ENCODE data around the gene DNAJC5. TPM values are rescaled to one million over a fixed set of nuclear protein-coding genes. Genes with fewer than 3 reads are reported as not detected.
A peak's percentile ranks its signal among the peaks of the same experiment; 100 is the strongest.

The DNAJC5 gene
- total RNA-seq, 2 donors from 2014 or later: 44.4 to 66.6 TPM

DNA sequence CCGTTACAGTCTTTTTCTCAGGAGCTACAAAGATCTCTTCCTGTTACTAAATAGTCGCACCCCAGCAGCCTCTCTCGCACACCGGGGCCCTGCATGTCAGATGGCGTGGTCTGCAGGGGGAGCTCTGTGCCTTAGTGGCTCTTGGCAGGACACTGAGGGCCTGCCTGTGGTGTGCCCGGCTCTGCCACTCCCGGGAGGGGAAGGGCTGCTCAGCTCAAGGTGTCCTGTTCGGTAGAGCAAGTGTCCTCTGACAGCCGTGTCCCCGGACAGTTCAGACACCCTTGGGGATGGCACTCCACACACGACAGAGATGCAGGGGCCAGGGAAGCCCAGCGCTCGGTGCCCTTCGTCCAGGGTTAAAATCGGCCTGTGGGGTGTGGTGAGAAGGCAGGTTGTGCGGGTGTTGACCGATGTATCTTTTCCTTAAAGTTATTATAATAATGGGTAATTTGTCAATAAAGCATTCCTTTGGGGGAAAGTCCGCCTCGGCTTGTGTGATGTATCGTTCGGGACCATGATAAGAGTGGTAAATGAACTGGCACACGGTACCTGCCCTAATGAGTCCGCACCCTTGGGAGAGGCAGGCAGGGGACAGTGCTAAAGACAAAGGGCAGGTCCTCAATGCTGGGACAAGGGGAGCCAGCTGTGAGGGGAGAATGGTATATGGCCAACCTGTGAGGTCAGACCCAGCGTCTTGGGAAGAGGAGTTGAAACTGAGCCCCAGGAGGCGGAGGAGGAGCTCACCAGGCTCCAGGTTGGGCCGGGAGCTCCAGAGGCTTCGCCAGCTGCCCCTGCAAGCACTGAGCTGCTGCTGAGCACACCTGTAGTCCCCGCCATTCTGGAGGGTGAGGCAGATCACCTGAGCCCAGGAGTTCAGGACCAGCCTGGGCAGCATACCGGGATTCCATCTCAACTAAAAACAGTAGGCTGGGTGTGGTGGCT, 3.6 kb upstream of the DNAJC5 start:
- H3K27me3 ChIP-seq (replicated peaks; ENCODE audit: insufficient read depth): no peaks in the 10 kb centered on the region
- no peaks in the 10 kb centered on the region for H3K36me3 ChIP-seq
- WGBS: 86% methylated on average over 29 of the region's 29 CpGs
- no peak for DNase-seq (ENCODE audit: low spot score)
- peaks cover 19% of the 10 kb centered on the region for H3K4me1 ChIP-seq (replicated peaks)
- peak overlapping the region in 1 of 2 donors; percentile 87 for H3K27ac ChIP-seq
- H3K4me3 ChIP-seq: no peak overlapping the region
- no peaks in the 10 kb centered on the region for H3K9me3 ChIP-seq
- no peak for TF ChIP-seq POLR2A (IDR thresholded peaks at IDR 0.05)
- TF ChIP-seq, protein P1, sequence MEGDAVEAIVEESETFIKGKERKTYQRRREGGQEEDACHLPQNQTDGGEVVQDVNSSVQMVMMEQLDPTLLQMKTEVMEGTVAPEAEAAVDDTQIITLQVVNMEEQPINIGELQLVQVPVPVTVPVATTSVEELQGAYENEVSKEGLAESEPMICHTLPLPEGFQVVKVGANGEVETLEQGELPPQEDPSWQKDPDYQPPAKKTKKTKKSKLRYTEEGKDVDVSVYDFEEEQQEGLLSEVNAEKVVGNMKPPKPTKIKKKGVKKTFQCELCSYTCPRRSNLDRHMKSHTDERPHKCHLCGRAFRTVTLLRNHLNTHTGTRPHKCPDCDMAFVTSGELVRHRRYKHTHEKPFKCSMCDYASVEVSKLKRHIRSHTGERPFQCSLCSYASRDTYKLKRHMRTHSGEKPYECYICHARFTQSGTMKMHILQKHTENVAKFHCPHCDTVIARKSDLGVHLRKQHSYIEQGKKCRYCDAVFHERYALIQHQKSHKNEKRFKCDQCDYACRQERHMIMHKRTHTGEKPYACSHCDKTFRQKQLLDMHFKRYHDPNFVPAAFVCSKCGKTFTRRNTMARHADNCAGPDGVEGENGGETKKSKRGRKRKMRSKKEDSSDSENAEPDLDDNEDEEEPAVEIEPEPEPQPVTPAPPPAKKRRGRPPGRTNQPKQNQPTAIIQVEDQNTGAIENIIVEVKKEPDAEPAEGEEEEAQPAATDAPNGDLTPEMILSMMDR (IDR thresholded peaks at IDR 0.05): no peak
- TF ChIP-seq POLR2AphosphoS5 (IDR thresholded peaks at IDR 0.05): no peak
- intact Hi-C loops (cut with DNase I): loop anchor here (10.0 kb wide), 1 partner anchor 173 kb away; the partner anchor contains the start of gene TCEA2

DNA sequence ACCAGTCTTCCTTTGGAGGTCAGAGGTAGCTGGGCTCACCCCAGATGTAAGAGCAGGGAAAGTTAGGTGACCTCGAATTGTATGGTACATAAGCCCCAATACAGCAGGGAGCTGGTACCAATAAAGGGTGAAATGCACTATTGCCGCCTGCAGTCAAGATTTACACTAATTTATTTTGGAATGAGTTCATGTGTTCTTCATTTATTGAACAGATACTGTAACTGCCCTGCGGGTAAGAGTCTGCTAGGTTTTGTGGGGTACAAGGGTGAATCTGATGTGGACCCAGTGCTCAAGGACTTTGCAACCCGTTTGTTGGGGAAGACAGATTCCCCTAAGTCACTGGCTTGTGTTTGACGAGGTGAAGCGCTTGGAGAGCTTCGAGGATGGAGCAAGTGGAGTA, 2.5 kb upstream of the DNAJC5 start:
- TF ChIP-seq POLR2A (IDR thresholded peaks at IDR 0.05): no peak
- TF ChIP-seq, protein P1 (IDR thresholded peaks at IDR 0.05): no peak
- TF ChIP-seq POLR2AphosphoS5 (IDR thresholded peaks at IDR 0.05): no peak
- no peak overlapping the region for H3K27ac ChIP-seq
- DNase-seq (ENCODE audit: low spot score): no peak
- intact Hi-C loops (cut with DNase I): loop anchor here (10.0 kb wide), 1 partner anchor 172 kb away; the partner anchor contains the start of gene TCEA2
- H3K4me3 ChIP-seq: no peak overlapping the region
- no peaks in the 10 kb centered on the region for H3K27me3 ChIP-seq (replicated peaks; ENCODE audit: insufficient read depth)
- H3K4me1 ChIP-seq (replicated peaks): peaks cover 26% of the 10 kb centered on the region
- WGBS: 93% methylated on average over 7 of the region's 7 CpGs
- H3K9me3 ChIP-seq: no peaks in the 10 kb centered on the region
- H3K36me3 ChIP-seq: no peaks in the 10 kb centered on the region

DNA sequence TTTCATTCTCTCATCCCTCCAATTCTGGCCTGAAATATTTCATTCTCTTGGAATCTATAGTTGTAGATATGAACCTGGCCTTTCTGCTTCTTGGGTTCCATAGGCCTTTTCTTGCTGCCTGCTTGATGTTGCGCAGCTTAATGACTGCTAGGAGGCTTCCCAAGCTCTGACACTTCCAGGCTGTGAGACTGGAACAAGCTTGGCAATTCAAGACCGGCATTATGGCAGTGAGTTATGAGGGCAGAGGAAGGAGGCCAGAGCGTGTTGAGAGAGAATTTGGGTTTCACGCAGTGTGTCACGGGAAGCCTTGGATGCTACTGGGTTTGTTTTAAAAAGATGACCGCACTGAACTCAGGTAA, 948 bp upstream of the DNAJC5 start:
- Histone ChIP-seq H3K9me3 (no peaks in the 10 kb centered on the region), H3K27me3 (replicated peaks; ENCODE audit: insufficient read depth) (no peaks in the 10 kb centered on the region), H3K36me3 (no peaks in the 10 kb centered on the region), H3K4me3 (peak overlapping the region; percentile 46 to 55), H3K27ac (peak overlapping the region; percentile 77 to 82), H3K4me1 (replicated peaks) (peaks cover 21% of the 10 kb centered on the region)
- TF ChIP-seq POLR2AphosphoS5 (IDR thresholded peaks at IDR 0.05) (no peak), POLR2A (IDR thresholded peaks at IDR 0.05) (no peak)
- TF ChIP-seq, protein P1 (IDR thresholded peaks at IDR 0.05): no peak
- intact Hi-C loops (cut with DNase I): loop anchor here (10.0 kb wide), 1 partner anchor 171 kb away; the partner anchor contains the start of gene TCEA2
- WGBS: 18% methylated on average over 6 of the region's 6 CpGs
- no peak for DNase-seq (ENCODE audit: low spot score)

DNA sequence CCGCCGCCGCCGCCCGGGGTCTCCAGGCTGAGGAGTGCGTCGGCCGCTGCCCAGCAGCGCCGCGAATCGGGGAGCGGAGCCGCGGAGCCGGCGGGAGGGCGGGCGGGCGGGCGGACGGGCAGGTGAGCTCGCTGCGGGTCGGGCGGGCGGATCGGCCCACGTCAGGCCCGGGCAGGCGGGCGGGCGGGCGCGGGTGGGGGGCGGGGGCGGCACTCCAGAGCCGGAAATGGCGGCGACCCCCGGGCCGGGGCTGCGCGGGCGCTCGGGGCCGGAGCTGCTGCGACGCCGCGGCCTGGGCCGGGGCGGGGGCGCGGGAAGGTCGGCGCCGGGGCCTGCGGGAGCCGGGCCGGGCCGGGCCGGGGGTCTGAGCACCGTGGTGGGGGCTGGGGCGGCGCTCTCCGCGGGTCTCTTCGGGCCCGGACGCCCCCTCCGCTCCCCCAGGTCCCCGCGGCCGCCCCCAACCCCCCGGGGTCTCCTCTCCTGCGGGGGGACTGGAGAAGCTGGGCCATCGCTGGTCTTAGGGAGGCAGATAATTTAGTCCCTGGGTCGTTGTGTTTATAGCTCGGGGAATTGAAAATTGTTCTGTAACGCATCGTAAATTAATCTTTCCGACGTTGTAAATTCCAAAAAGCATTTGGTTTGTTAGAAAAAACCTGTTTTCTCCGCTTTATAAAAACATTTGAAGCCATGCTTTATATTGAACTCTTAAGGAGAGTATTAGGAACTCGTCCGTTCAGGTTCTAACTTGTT, 451 bp downstream of the DNAJC5 start:
- H3K27me3 ChIP-seq (replicated peaks; ENCODE audit: insufficient read depth): no peaks in the 10 kb centered on the region
- H3K36me3 ChIP-seq: no peaks in the 10 kb centered on the region
- intact Hi-C loops (cut with DNase I): loop anchor here (10.0 kb wide), 1 partner anchor 169 kb away; the partner anchor contains the start of gene TCEA2
- TF ChIP-seq POLR2A (IDR thresholded peaks at IDR 0.05): no peak
- no peak for TF ChIP-seq POLR2AphosphoS5 (IDR thresholded peaks at IDR 0.05)
- TF ChIP-seq, protein P1 (IDR thresholded peaks at IDR 0.05): no peak
- 1% methylated on average over 80 of the region's 87 CpGs for WGBS
- H3K27ac ChIP-seq: peak overlapping the region; percentile 77 to 82
- peaks cover 17% of the 10 kb centered on the region for H3K4me1 ChIP-seq (replicated peaks)
- no peak for DNase-seq (ENCODE audit: low spot score)
- no peaks in the 10 kb centered on the region for H3K9me3 ChIP-seq
- peak overlapping the region; percentile 46 to 55 for H3K4me3 ChIP-seq

Data from prostate gland (tissue), 2 donors.